Measurements from ENCODE around the gene LAMA1.

The LAMA1 gene

GRCh38 chr18:6891788-6892187, 225.8 kb downstream of the LAMA1 start:
- no peak for TF ChIP-seq CTCF (IDR thresholded peaks at IDR 0.05)
